Endothelial cell of umbilical vein (primary cell): ENCODE data around the gene PTPRK.

Experiments
- POLR2A ChIP-seq: IDR thresholded peaks from 2 replicates; pipeline ENCODE4 v1.6.1; 2012; ENCODE audit warnings: low read depth, mild to moderate bottlenecking, control low read depth, low read length
- POLR2AphosphoS5 ChIP-seq: IDR thresholded peaks from 2 replicates; pipeline ENCODE4 v1.6.1; 2012; ENCODE audit warnings: low read depth, mild to moderate bottlenecking, control low read depth, low read length, moderate library complexity; ENCODE audit not compliant: insufficient read depth
- TF ChIP-seq, protein P1 (sequence below), 2 donors: IDR thresholded peaks; 1 replicate in 1 of 2; 2 replicates in 1 of 2; pipeline ENCODE4 v1.5.1; 2011; ENCODE audit warnings: low read length in 2 of 2, mild to moderate bottlenecking in 2 of 2, moderate library complexity in 2 of 2, control low read depth in 1 of 2, inconsistent platforms in 1 of 2, low read depth in 1 of 2; ENCODE audit not compliant: insufficient read depth in 1 of 2; ENCODE audit errors: extremely low read depth in 1 of 2
- TF ChIP-seq, protein P2 (sequence below): IDR thresholded peaks from 2 replicates; pipeline ENCODE4 v1.6.1; 2011; ENCODE audit not compliant: insufficient read depth, insufficient read length

DNA sequence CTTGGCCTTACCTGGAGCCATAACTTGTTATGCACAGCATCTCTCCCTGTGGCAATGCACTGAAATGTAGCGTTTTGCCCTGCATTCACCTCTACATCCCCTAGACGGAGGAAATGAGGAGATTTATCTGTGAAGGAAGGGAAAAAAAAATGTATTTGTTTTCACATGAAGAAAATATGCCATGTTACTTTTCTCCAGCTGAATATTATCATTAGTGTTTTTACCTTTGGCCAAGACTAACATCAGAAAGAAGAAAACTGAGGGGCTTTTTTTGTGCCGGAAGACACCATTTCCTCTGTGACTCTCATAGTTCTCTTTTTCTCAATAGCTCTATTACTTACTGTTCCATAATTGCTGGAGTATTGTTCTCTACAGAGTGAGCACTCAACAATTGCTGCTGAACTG lies 280.4 kb downstream of the PTPRK start:
- no peak for TF ChIP-seq POLR2AphosphoS5
- TF ChIP-seq, protein P1, sequence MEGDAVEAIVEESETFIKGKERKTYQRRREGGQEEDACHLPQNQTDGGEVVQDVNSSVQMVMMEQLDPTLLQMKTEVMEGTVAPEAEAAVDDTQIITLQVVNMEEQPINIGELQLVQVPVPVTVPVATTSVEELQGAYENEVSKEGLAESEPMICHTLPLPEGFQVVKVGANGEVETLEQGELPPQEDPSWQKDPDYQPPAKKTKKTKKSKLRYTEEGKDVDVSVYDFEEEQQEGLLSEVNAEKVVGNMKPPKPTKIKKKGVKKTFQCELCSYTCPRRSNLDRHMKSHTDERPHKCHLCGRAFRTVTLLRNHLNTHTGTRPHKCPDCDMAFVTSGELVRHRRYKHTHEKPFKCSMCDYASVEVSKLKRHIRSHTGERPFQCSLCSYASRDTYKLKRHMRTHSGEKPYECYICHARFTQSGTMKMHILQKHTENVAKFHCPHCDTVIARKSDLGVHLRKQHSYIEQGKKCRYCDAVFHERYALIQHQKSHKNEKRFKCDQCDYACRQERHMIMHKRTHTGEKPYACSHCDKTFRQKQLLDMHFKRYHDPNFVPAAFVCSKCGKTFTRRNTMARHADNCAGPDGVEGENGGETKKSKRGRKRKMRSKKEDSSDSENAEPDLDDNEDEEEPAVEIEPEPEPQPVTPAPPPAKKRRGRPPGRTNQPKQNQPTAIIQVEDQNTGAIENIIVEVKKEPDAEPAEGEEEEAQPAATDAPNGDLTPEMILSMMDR (IDR thresholded peaks at IDR 0.05; ENCODE audit: extremely low read depth in 1 of 2, insufficient read depth in 1 of 2, low read depth in 1 of 2, low read length in 2 of 2), result no peak
- no peak for TF ChIP-seq POLR2A
- TF ChIP-seq, protein P2, sequence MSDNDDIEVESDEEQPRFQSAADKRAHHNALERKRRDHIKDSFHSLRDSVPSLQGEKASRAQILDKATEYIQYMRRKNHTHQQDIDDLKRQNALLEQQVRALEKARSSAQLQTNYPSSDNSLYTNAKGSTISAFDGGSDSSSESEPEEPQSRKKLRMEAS, result no peak
